Right ventricle myocardium superior (tissue), 1 donor: Measurements from ENCODE around the gene IL15. TPM values are rescaled to one million over a fixed set of nuclear protein-coding genes. Genes with fewer than 3 reads are reported as not detected.

ENCODE experiments used
- ATAC-seq: fragments of 200-7000 bp; cut with Tn5 transposase; one replicate; pipeline ENCODE4 v1.9.1; 2020; ENCODE audit warnings: mild to moderate bottlenecking; ENCODE audit not compliant: poor library complexity
- DNase-seq: peaks from one replicate; pipeline ENCODE4 v3.0.0-alpha.2; 2020
- intact Hi-C: fragments of 100-400 bp; cut with DNase I; formaldehyde crosslinking; loops from one replicate; pipeline ENCODE4 v1.11.2; 2022
- total RNA-seq: library from RNA; stranded (reverse); fragmentation: NEBNext Ultra II Directional; extraction: Animal tissue kit (Norgen Biotek cat#: 25700); gene quantifications from one replicate; pipeline ENCODE4 v1.2.1, GENCODE V29; 2021
- donor health status: DM: no; HTN: yes; CAD: no; lungs with severe emphysema.

Gene IL15
- total RNA-seq, 1 donor from 2014 or later, result 2.4 TPM

DNA sequence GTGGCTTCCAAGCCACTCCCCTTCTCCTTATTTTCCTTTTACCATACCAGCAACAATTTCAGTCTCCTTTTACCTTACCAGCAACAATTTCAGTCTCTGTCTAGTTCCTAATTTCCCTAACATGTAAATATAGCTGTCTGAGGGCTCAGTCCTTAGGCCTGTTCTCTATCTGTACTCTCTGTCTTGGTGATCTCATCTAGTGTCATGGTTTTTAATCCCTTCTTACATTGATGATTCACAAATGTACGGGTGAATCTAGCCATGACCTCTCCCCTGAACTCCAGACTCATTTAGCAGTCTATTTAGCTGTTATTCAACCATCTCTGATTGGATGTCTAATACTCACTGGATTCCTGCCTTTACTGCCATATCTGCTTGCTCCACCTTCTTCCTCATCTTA, 7.2 kb downstream of the IL15 start:
- no peak for ATAC-seq
- no peak for DNase-seq
- intact Hi-C loops, result no loop called here

- ATAC-seq (no peak), DNase-seq (no peak)
- intact Hi-C loops, result no loop called here
These were observed 9.4 kb downstream of the IL15 start for GRCh38 chr4:141645611-141646340.

DNA sequence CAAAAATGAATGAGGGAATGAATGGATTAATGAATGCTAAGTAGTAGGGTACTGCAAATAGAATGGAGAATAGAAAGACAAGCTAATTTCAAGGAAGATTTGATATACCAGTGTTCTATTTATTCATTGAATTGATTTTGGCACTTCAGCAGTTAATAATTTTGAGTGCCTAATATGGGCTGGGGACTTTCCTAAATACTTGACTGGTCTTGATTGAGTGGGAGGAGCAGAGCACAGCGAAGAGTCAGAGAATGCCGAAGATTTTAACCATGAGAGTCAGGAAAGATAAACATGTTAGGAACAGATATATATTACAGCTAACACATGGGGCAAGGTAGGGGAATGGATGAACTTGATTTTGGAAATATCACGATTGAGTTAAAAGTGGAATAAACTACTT, 10.6 kb downstream of the IL15 start:
- intact Hi-C loops, result no loop called here
- ATAC-seq (no peak), DNase-seq (no peak)

DNA sequence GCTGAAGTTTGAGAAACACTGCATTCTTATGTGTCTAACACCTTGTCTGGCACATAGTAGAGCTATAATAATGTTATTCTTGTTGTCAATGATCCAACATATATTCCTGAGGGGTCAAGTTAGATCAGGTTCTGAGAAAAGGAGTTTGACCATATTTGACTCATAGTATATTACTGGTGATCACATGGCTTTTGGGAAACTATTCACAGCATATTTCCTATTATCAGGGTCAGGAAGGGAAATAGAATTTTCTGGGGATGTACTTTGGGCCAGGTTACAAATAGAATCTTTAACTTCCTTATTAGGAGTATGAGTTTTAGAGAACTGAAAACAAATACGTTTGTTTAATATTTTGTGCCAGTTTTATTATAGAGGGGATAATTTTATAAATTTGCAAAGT, 11.6 kb downstream of the IL15 start:
- intact Hi-C loops, result no loop called here
- no peak for ATAC-seq

GRCh38 chr4:141652161-141652778, 15.9 kb downstream of the IL15 start:
- intact Hi-C loops, result no loop called here
- DNase-seq, result no peak
- peak; percentile 72 for ATAC-seq

More for the DNA sequence above, 11.6 kb downstream of the IL15 start:
- no peak for DNase-seq

GRCh38 chr4:141654098-141654497, 17.7 kb downstream of the IL15 start:
- intact Hi-C loops, result no loop called here
- DNase-seq (peak; percentile 44), ATAC-seq (peak; percentile 82)

DNA sequence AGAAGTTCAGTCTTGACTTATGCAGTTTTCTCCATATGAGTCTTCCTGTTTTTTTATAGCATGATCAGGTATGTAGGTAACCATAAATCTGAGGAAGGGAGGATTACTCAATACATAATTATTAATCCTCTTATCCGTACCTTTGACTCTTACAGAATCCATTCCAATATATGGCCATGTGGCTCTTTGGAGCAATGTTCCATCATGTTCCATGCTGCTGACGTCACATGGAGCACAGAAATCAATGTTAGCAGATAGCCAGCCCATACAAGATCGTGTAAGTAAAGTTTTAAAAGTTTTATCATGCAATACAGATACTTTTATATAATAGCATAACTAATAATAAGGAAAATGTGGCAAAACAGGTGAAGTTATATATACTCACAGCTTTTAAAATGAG, 19.6 kb downstream of the IL15 start:
- DNase-seq, result no peak
- ATAC-seq, result no peak
- intact Hi-C loops, result no loop called here

GRCh38 chr4:141657550-141658250, 21.3 kb downstream of the IL15 start:
- no peak for DNase-seq
- ATAC-seq, result no peak
- intact Hi-C loops, result no loop called here

DNA sequence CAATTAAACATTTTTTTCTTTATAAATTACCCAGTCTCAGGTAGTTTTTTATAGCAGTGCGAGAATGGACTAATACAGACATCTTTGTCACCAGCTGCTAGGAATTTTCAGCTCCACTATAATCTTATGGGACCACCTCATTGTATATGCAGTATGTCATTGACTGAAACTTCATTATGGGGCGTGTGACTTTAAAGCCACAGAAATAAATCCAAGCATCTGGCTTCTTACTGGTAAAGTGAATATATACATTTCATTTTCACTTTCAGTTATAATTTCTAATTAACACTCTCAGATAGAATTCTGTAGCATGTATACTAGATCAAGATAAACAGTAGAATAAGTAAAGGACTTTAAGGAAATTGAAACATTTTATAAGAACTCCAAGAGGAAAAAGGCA, 21.9 kb downstream of the IL15 start:
- ATAC-seq, result no peak
- intact Hi-C loops, result no loop called here
- no peak for DNase-seq

- ATAC-seq, result no peak
- intact Hi-C loops, result no loop called here
- DNase-seq, result no peak
These were observed 23.2 kb downstream of the IL15 start for GRCh38 chr4:141659539-141659938.

- ATAC-seq (no peak), DNase-seq (no peak)
- intact Hi-C loops, result no loop called here
These were observed 24.5 kb downstream of the IL15 start for GRCh38 chr4:141660880-141661279.

DNA sequence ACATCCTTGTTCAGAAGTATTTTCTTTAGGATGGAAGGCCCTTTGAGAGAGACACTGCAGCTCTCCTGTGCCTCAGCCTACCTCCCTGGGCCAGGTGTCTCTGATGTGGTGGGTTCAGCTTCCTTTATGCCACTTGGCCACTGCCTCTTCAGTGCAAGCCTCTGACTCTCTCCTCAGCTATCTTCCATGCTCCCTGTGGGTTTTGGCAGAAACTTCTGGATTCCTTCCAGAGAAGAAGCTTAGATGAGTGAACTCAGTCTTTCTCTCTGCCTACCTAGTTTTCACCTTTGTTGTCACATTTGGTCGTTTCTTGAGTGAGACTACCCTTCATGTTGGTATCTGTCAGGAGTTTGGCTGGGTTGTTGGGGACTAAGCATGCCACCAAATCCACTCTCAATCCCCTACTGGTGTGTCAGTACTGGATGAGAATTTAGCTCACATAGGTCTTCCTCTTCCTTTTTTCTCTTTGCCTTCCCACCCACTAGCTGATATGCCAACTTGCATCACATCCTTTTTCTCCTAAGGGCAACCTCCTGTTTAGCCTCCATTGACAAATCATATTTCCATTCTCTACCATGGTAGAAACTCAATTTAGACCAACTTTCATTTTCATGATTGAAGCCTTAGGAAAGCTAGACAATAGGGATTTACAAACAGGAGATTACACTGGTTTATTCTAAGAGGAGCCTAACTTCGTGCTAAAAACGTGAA, 32.0 kb downstream of the IL15 start:
- intact Hi-C loops, result no loop called here
- DNase-seq, result no peak
- ATAC-seq, result no peak

DNA sequence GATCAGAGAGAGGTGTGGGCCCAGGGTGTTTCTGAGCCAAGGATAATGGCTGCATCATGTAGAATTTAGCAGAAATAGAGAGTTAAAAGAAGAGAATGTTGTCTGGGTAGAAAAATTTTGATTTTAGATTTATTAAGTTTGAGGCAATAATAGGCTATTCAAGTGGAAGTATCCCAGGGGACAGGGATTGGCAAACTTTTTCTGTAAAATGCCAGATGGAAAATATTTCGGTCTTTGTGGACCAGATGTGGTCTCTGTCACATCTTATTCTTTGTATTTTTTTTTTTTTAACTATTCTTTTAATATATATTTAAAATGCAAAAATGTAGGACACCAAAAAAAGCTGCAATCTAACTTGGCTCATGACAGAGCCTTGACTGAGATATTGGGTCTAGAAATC, 33.1 kb downstream of the IL15 start:
- intact Hi-C loops, result no loop called here
- DNase-seq, result no peak

DNA sequence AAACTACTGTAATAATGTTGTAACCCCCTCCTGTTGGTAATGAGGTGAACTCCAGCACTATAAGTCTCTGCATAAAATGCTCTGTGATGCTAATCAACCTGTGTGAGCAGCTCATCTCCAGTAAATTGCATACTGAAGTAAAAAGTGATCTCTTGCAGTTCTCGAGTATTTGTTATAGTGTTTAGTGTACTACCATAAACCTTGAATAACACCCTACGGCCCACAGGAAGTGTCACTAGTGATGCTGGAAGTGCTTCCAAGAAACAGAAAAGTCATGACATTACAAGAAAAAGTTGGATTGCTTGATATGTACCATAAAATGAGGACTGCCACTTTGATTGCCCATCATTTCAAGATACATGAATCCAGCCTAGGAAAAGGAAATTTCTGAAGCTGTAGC, 39.0 kb downstream of the IL15 start:
- no peak for DNase-seq
- intact Hi-C loops, result no loop called here

More for the DNA sequence above, 33.1 kb downstream of the IL15 start:
- no peak for ATAC-seq

GRCh38 chr4:141676087-141676670, 39.8 kb downstream of the IL15 start:
- intact Hi-C loops, result no loop called here
- no peak for DNase-seq
- no peak for ATAC-seq

More for the DNA sequence above, 39.0 kb downstream of the IL15 start:
- ATAC-seq, result no peak

DNA sequence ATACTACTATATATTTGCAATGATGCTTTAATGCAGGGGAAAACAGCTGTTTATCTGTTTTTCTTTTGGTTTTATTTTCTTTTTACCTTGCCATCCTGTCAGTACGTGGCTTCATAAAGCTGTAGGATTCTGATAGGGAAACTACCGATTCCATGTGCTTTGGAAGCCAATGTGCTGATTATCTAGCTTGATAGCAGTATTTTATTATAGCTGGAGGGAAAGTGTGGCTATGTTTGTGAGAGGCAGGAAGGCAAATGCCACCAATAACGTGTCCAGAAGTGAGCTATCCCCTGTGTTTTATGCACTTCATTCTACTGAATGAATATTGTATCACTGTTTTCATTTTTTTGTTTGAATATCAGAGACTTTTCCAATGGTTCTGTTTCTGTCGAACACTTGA, 43.7 kb downstream of the IL15 start:
- ATAC-seq (no peak), DNase-seq (no peak)
- intact Hi-C loops, result no loop called here

DNA sequence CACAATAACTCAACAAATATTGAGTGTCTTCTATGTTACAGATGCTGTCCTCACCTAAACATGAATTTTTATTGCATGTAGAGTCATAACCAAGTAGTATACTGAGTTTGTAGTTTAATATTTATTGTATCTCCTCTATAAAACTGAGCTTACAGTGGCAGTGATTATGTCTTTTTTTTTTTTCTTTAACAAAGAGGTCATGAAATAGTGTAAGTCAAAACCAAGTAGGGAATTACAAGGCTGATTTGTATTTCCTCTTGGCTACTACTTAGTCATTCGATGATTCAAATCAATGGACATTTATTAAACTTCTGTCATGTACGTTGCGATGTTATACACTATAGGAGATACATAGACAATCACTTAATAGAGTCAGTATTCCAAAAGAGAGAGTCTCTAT, 48.4 kb downstream of the IL15 start:
- no peak for DNase-seq
- ATAC-seq, result no peak
- intact Hi-C loops, result no loop called here

DNA sequence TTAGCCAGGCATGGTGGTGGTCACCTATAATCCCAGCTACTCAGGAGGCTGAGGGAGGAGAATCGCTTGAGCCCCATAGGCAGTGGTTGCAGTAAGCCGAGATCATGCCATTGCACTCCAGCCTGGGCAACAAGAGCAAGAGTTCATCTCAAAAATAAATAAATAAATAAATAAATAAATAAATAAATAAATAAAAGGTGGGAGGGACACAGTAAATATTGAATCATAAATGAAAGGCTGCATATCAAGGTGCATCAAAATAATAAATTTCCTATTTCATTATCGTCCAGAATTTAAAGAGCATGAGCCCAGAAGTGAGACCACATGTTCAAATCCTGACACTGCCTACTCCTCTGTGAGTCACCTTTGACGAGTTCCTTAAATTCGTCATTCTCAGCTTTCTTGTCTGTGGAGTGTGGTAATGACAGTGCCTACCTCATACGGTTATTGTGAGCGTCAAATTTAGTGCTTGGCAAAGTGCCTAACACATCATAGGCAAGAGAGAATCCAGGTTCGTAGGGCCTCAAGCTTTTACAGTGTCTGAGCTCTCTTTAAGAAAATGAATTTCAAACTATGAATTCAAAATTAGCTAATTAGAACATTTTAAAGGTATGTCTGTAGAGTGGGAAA, 49.9 kb downstream of the IL15 start:
- intact Hi-C loops, result no loop called here
- ATAC-seq, result no peak
- DNase-seq, result no peak

- ATAC-seq (no peak), DNase-seq (no peak)
These were observed 50.5 kb downstream of the IL15 start for GRCh38 chr4:141686879-141687278.

More at GRCh38 chr4:141686879-141687278, 50.5 kb downstream of the IL15 start:
- intact Hi-C loops, result no loop called here
